ENCODE results near the gene RXRB.

RXRB gene

DNA sequence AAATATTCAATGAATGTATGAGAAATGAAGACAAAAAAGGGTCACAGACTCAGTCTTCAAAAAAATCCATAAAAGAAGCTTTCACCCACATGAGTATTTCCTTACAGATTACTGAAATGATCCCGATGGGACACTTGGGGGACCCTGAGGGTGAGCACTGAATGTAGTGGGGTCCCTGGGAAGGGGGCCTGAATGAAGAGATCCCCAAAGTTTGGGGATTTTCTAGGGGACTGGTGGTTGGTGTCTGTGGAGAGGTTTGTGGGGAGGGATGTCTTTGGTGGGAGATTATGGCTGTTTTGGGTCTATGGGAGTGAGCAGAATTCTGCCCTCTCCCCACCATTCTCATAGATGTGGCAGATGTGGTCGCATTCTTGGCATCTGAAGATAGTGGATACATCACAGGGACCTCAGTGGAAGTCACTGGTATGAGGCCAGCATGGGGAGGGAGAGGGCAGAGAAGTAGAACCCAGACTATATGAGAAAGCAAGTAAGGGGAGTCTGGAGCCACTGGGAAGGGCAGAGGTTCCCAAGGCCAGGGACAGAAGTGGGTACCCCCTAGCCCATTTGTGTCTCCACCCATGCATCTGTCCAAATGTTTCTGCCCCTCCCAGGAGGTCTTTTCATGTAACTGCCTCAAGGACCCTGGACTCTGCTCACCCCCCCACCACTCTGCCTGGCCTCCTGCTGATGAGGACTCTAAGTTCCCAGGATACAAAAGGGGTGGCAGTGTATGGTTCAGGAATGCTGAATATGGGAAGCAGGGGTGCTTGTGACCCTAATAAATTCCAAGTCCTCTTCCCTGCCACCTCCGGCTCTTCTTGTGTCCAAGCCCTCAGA, 5.8 kb upstream of the RXRB start:
- peaks cover 35% of the 10 kb centered on the region for H3K4me1 ChIP-seq (ENCODE audit: low read depth, poor library complexity, severe bottlenecking)
- no peaks in the 10 kb centered on the region for H4K20me1 ChIP-seq (ENCODE audit: insufficient read depth)
- no peak overlapping the region; the same call in 1 of the 2 replicates for H3K4me2 ChIP-seq
- H2AFZ ChIP-seq (ENCODE audit: low read depth) = no peak overlapping the region
- no peak overlapping the region for H3K27ac ChIP-seq
- H3K4me3 ChIP-seq (IDR thresholded peaks at IDR 0.05; ENCODE audit: insufficient read depth, low read depth, low read length) = no peak overlapping the region
- TF ChIP-seq, protein P1, sequence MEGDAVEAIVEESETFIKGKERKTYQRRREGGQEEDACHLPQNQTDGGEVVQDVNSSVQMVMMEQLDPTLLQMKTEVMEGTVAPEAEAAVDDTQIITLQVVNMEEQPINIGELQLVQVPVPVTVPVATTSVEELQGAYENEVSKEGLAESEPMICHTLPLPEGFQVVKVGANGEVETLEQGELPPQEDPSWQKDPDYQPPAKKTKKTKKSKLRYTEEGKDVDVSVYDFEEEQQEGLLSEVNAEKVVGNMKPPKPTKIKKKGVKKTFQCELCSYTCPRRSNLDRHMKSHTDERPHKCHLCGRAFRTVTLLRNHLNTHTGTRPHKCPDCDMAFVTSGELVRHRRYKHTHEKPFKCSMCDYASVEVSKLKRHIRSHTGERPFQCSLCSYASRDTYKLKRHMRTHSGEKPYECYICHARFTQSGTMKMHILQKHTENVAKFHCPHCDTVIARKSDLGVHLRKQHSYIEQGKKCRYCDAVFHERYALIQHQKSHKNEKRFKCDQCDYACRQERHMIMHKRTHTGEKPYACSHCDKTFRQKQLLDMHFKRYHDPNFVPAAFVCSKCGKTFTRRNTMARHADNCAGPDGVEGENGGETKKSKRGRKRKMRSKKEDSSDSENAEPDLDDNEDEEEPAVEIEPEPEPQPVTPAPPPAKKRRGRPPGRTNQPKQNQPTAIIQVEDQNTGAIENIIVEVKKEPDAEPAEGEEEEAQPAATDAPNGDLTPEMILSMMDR (conservative IDR thresholded peaks at IDR 0.05; ENCODE audit: low read depth, low read length) = no peak
- no peaks in the 10 kb centered on the region for H3K27me3 ChIP-seq (ENCODE audit: insufficient read depth, low read depth)
- no peaks in the 10 kb centered on the region for H3K36me3 ChIP-seq (ENCODE audit: insufficient read depth)
- no peak overlapping the region for H3K9ac ChIP-seq
- peaks cover 12% of the 10 kb centered on the region for H3K79me2 ChIP-seq (ENCODE audit: insufficient read depth, low read depth)

DNA sequence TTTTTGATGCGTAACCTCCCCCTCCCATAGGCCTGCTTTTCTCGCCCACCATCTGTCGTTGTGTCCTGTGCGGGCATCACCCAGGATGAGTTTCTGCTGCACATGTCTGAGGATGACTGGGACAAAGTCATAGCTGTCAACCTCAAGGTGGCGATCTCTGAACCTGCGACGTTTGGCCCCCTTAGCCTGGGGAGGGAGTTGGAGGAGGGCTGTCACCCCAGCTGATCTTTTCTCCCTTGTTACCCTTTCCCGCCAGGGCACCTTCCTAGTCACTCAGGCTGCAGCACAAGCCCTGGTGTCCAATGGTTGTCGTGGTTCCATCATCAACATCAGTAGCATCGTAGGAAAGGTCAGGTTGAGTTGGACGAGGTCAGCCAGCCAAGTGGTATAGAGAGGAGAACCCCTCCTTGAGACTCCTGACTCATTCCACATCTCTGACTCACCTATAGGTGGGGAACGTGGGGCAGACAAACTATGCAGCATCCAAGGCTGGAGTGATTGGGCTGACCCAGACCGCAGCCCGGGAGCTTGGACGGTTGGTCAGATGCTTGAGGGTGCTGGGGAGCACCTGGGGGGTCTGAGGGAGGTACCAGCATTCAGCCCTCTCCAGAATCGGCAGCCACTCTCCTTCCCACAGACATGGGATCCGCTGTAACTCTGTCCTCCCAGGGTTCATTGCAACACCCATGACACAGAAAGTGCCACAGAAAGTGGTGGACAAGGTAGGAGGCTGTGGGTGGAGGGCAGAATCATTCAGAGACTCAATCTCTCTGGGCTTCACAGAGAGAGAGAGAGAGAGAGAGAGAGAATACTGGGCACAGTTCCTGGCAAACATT, 4.9 kb upstream of the RXRB start:
- Histone ChIP-seq H3K4me3 (IDR thresholded peaks at IDR 0.05; ENCODE audit: insufficient read depth, low read depth, low read length) (no peak overlapping the region), H3K4me2 (peak overlapping the region; percentile 94), H3K36me3 (ENCODE audit: insufficient read depth) (no peaks in the 10 kb centered on the region), H3K27me3 (ENCODE audit: insufficient read depth, low read depth) (no peaks in the 10 kb centered on the region), H2AFZ (ENCODE audit: low read depth) (peak overlapping the region; percentile 69; the same call in 1 of the 2 replicates), H3K9ac (peak overlapping the region; percentile 87), H4K20me1 (ENCODE audit: insufficient read depth) (no peaks in the 10 kb centered on the region), H3K27ac (peak overlapping the region; percentile 68), H3K79me2 (ENCODE audit: insufficient read depth, low read depth) (peaks cover 18% of the 10 kb centered on the region), H3K4me1 (ENCODE audit: low read depth, poor library complexity, severe bottlenecking) (peaks cover 35% of the 10 kb centered on the region)
- TF ChIP-seq, protein P1 (conservative IDR thresholded peaks at IDR 0.05; ENCODE audit: low read depth, low read length) = no peak

DNA sequence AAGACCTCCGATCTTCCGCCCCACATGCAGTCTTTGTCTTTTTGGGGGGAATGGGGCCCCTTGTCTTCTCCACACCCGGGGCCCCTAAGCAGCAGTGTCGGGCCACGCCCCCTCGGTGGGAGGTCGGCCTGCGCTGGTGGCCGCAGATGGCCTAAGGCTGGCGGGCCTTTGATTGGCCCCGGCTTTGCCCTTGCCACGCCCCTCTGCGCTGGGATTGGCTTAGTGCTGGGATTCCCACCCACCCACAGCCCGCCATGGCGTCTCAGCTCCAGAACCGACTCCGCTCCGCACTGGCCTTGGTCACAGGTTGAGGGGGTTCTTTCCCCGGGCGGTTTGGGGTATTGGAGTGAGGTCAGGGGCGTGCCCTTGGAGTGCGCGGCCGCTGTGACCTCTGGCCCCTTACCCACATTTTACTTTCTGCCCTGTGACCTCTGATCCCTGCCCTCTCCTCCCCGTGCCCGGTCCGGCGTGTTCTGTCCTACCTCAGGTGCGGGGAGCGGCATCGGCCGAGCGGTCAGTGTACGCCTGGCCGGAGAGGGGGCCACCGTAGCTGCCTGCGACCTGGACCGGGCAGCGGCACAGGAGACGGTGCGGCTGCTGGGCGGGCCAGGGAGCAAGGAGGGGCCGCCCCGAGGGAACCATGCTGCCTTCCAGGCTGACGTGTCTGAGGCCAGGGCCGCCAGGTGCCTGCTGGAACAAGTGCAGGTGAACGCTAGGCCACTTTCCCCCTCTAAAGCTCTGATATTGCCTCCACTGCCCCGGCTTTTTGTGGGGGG, 4.1 kb upstream of the RXRB start, which contains the start of gene HSD17B8:
Gene HSD17B8 (plus strand): TSS at position 241 of the 776 bp plus-strand sequence. CDS start 14 bp downstream, at position 255.
- H3K9ac ChIP-seq = peak within 1 kb of the TSS; percentile 87
- peak within 1 kb of the TSS; percentile 68 for H3K27ac ChIP-seq
- no peak within 1 kb of the TSS for H3K4me3 ChIP-seq (IDR thresholded peaks at IDR 0.05; ENCODE audit: insufficient read depth, low read depth, low read length)
- no peaks in the 10 kb centered on the region for H3K36me3 ChIP-seq (ENCODE audit: insufficient read depth)
- H3K4me2 ChIP-seq = peak within 1 kb of the TSS; percentile 94
- H3K79me2 ChIP-seq (ENCODE audit: insufficient read depth, low read depth) = peaks cover 20% of the 10 kb centered on the region
- TF ChIP-seq, protein P1 (conservative IDR thresholded peaks at IDR 0.05; ENCODE audit: low read depth, low read length) = no peak
- peaks cover 35% of the 10 kb centered on the region for H3K4me1 ChIP-seq (ENCODE audit: low read depth, poor library complexity, severe bottlenecking)
- peak within 1 kb of the TSS; percentile 69; the same call in 1 of the 2 replicates for H2AFZ ChIP-seq (ENCODE audit: low read depth)
- H4K20me1 ChIP-seq (ENCODE audit: insufficient read depth) = no peaks in the 10 kb centered on the region
- H3K27me3 ChIP-seq (ENCODE audit: insufficient read depth, low read depth) = no peaks in the 10 kb centered on the region

DNA sequence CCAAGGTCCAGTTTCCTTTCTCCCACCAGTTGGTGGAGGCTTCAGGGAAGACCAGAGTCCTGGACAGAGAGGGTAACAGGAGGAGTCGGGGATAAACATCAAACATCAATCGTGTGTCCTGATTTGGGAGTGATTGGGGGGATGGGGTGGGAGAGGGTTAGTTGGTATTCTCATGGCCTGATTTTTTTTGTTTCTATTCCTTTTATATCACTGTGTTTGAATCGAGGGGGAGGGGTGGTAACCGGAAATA, 3.6 kb upstream of the RXRB start:
- Histone ChIP-seq H4K20me1 (ENCODE audit: insufficient read depth) (no peaks in the 10 kb centered on the region), H2AFZ (ENCODE audit: low read depth) (no peak overlapping the region), H3K4me1 (ENCODE audit: low read depth, poor library complexity, severe bottlenecking) (peaks cover 35% of the 10 kb centered on the region), H3K27ac (no peak overlapping the region), H3K4me2 (peak overlapping the region; percentile 94; the same call in 1 of the 2 replicates), H3K27me3 (ENCODE audit: insufficient read depth, low read depth) (no peaks in the 10 kb centered on the region), H3K4me3 (IDR thresholded peaks at IDR 0.05; ENCODE audit: insufficient read depth, low read depth, low read length) (no peak overlapping the region), H3K79me2 (ENCODE audit: insufficient read depth, low read depth) (peaks cover 24% of the 10 kb centered on the region), H3K9ac (no peak overlapping the region), H3K36me3 (ENCODE audit: insufficient read depth) (no peaks in the 10 kb centered on the region)
- TF ChIP-seq, protein P1 (conservative IDR thresholded peaks at IDR 0.05; ENCODE audit: low read depth, low read length) = no peak

Data from KMS-11 (cell line).